Activated B cell treated with CpG ODN at 0.5 μM for 24 hours (primary cell): Measurements from ENCODE around the gene FCGR3B. TPM values are rescaled to one million over a fixed set of nuclear protein-coding genes. Genes with fewer than 3 reads are reported as not detected.
"Not testable (repeated sequence)": the region's sequence is repeated elsewhere in the genome, so short reads cannot be mapped to it uniquely, and the experiment has no call there.

ENCODE experiments used
- ATAC-seq: fragments of 200-7000 bp; cut with Tn5 transposase; one replicate; pipeline ENCODE4 v1.10.0; 2021; ENCODE audit warnings: low read depth, mild to moderate bottlenecking, moderate library complexity
- CTCF ChIA-PET: fragments of 350-600 bp; sonication (Branson Sonifier 250); formaldehyde crosslinking; loops from one replicate; lab custom pipeline; 2021; ENCODE audit warnings: antibody characterized with exemption; lab: Charles Lee
- POLR2A ChIA-PET: fragments of 350-600 bp; sonication (Branson Sonifier 250); formaldehyde crosslinking; loops from one replicate; lab custom pipeline; 2021; ENCODE audit warnings: antibody characterized with exemption; lab: Charles Lee
- DNase-seq: peaks from one replicate; pipeline ENCODE4 v3.0.0; 2022
- H3K27ac Mint-ChIP-seq: one replicate; pipeline ENCODE4 v1.8.0; 2020; ENCODE audit warnings: mixed read lengths
- H3K27me3 Mint-ChIP-seq: one replicate; pipeline ENCODE4 v1.8.0; 2021; ENCODE audit warnings: mixed read lengths
- H3K36me3 Mint-ChIP-seq: one replicate; pipeline ENCODE4 v1.8.0; 2021; ENCODE audit warnings: low read depth, mixed read lengths
- H3K4me1 Mint-ChIP-seq: one replicate; pipeline ENCODE4 v1.8.0; 2021; ENCODE audit warnings: mixed read lengths
- H3K4me3 Mint-ChIP-seq: one replicate; pipeline ENCODE4 v1.8.0; 2020; ENCODE audit warnings: mild to moderate bottlenecking, mixed read lengths
- H3K9me3 Mint-ChIP-seq: one replicate; pipeline ENCODE4 v1.8.0; 2020; ENCODE audit warnings: mixed read lengths
- intact Hi-C: fragments of 100-400 bp; cut with micrococcal nuclease; formaldehyde crosslinking; loops from one replicate; pipeline ENCODE4 v1.15.1; 2024
- total RNA-seq: library from RNA; stranded (reverse); gene quantifications from 2 replicates; pipeline ENCODE4 v1.2.3, GENCODE V29; 2022
- TF ChIP-seq, protein P1 (sequence below): fragments of 200-600 bp; IDR thresholded peaks from one replicate; pipeline ENCODE4 v1.8.0; 2022; ENCODE audit warnings: antibody characterized with exemption, mild to moderate bottlenecking

The FCGR3B gene
- total RNA-seq, result not detected in 2 replicates

DNA sequence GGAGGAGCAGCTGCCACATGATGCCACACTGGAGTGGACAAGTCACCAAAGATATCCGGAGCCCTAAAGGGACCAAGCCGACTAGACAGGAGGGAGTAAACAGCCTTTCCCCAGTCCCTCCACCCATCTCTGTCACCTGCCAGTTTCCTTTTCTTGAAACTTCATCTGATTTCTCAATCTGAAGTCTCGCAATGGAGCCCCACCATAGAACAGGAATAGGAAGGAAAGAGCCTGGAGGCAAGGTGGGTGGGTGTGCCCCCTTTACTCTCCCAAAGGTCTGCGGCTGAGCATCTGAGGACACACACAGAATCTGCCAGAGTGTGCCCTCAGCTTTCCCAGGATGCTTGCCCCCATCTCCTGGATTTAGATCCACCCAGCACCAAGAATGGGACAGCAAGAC is at the start of gene FCGR3B:
Gene FCGR3B, minus strand, starts transcription at position 101 of the 400 bp plus-strand sequence. Its CDS starts 82 bp downstream, at position 19.
- peaks cover 9% of the 10 kb centered on the region for H3K4me1 Mint-ChIP-seq
- DNase-seq, result no peak
- POLR2A ChIA-PET, result no interaction called here
- no peak for ATAC-seq
- H3K27ac Mint-ChIP-seq, result no peak within 1 kb of the TSS
- TF ChIP-seq, protein P1, sequence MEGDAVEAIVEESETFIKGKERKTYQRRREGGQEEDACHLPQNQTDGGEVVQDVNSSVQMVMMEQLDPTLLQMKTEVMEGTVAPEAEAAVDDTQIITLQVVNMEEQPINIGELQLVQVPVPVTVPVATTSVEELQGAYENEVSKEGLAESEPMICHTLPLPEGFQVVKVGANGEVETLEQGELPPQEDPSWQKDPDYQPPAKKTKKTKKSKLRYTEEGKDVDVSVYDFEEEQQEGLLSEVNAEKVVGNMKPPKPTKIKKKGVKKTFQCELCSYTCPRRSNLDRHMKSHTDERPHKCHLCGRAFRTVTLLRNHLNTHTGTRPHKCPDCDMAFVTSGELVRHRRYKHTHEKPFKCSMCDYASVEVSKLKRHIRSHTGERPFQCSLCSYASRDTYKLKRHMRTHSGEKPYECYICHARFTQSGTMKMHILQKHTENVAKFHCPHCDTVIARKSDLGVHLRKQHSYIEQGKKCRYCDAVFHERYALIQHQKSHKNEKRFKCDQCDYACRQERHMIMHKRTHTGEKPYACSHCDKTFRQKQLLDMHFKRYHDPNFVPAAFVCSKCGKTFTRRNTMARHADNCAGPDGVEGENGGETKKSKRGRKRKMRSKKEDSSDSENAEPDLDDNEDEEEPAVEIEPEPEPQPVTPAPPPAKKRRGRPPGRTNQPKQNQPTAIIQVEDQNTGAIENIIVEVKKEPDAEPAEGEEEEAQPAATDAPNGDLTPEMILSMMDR, result no peak
- no peak within 1 kb of the TSS for H3K4me3 Mint-ChIP-seq
- no peaks in the 10 kb centered on the region for H3K27me3 Mint-ChIP-seq
- intact Hi-C loops, result no loop called here
- H3K36me3 Mint-ChIP-seq, result no peaks in the 10 kb centered on the region
- CTCF ChIA-PET, result no interaction called here
- no peaks in the 10 kb centered on the region for H3K9me3 Mint-ChIP-seq

- Mint-ChIP-seq H3K9me3 (no peaks in the 10 kb centered on the region), H3K27me3 (no peaks in the 10 kb centered on the region), H3K27ac (no peak overlapping the region), H3K4me1 (no peaks in the 10 kb centered on the region), H3K36me3 (peaks cover 47% of the 10 kb centered on the region), H3K4me3 (no peak overlapping the region)
- intact Hi-C loops, result no loop called here
- ChIA-PET CTCF (no interaction called here), POLR2A (no interaction called here)
- ATAC-seq (no peak), DNase-seq (no peak)
- TF ChIP-seq, protein P1, result no peak
Observed at GRCh38 chr1:161678500-161678899, 47.5 kb upstream of the FCGR3B start.

DNA sequence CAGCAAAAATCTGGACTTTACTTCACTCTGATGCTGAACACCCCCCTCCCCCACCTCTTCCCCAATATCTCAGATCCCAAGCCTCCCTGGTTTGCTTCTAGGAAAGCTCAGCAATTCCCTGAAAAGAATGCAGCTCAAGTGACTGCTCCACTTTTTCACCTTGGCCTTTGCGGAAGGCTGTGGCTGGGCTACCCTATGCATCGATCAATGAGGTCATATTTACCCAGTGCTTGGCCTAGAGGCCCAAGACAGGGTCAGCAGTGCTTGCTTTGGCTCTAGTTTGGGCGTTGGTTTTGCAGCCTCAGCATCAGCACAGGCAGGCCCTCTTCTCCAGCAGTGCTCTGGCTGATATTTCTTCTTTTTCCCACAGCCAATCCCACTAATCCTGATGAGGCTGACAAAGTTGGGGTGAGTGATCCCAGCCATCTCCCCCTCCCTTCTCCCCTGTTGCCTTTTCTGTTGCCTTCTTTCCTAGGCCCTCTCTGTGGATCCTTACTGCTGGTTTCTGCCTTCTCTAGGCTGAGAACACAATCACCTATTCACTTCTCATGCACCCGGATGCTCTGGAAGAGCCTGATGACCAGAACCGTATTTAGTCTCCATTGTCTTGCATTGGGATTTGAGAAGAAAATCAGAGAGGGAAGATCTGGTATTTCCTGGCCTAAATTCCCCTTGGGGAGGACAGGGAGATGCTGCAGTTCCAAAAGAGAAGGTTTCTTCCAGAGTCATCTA is 46.1 kb upstream of the FCGR3B start:
- no peak overlapping the region for H3K4me3 Mint-ChIP-seq
- no peak overlapping the region for H3K27ac Mint-ChIP-seq
- peaks cover 52% of the 10 kb centered on the region for H3K36me3 Mint-ChIP-seq
- no peak for DNase-seq
- intact Hi-C loops, result no loop called here
- ChIA-PET CTCF (no interaction called here), POLR2A (interaction anchor here (0.7 kb wide), 1 partner anchor 14 kb away, joined by 8 read pairs; no protein-coding TSS in a partner anchor)
- no peaks in the 10 kb centered on the region for H3K4me1 Mint-ChIP-seq
- TF ChIP-seq, protein P1, result no peak
- no peaks in the 10 kb centered on the region for H3K27me3 Mint-ChIP-seq
- H3K9me3 Mint-ChIP-seq, result no peaks in the 10 kb centered on the region
- no peak for ATAC-seq

DNA sequence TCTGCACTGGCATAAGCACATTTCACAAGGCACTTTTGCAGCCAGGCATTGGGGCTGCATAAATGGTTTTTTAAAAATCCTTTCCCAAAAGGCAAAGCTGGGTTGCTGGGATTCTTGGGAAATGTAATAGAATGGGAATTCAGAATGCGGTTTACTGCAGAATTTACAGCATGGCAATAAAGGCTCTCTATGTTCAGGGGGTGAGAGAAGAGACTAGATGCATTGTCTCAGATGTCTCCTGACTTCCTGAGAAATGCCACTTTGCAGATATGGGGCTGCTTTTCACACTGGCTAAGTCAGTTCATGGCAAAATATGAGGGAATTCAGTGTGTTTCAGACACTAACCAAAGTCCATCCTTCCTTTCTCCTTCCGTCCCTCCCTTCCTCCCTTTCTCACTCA is 45.5 kb upstream of the FCGR3B start:
- H3K4me3 Mint-ChIP-seq, result no peak overlapping the region
- DNase-seq (no peak), ATAC-seq (no peak)
- no peaks in the 10 kb centered on the region for H3K4me1 Mint-ChIP-seq
- ChIA-PET CTCF (no interaction called here), POLR2A (no interaction called here)
- no peaks in the 10 kb centered on the region for H3K9me3 Mint-ChIP-seq
- intact Hi-C loops, result no loop called here
- H3K27me3 Mint-ChIP-seq, result no peaks in the 10 kb centered on the region
- no peak overlapping the region for H3K27ac Mint-ChIP-seq
- peaks cover 50% of the 10 kb centered on the region for H3K36me3 Mint-ChIP-seq
- TF ChIP-seq, protein P1, result no peak

DNA sequence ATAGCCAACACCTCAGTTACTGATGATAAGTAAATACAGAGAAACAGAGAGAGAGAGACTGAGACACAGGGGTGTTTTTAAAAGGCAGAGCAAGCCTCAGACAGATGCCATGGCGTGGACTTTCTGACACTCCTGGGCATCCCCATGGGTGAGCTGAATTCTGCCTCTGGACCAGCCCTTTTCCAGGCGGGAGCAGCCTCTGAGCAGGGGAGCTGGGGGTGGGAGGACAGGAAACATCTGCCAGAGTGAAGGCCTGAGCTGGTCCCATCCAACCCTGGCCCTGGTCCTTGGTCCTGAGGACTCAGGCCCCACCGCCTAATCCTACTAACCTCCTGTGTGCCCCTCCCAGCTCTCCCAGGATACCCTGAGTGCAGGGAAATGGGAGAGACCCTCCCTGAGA is 43.9 kb upstream of the FCGR3B start:
- not testable (repeated sequence) for H3K9me3 Mint-ChIP-seq, ATAC-seq

DNA sequence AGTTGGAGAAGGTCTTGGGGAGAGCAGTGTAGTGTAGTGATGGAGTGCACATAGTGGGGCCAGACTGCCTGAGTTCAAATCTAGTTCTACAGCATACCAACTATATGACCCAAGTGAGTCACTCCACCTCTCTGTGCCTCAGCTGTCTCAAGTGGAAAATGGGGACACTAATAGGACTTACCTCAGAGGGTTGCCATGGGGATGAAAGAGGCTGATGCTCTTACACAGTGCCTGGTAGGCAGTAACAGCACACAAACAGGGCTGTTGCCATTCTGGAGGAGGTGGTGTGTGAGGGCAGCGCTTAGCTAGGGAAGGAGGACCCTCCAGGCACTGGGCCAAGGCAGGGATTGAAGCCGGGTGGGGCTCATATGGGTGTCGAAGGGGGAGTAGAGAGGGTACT is 43.5 kb upstream of the FCGR3B start:
- H3K27me3 Mint-ChIP-seq, H3K4me1 Mint-ChIP-seq, CTCF ChIA-PET, POLR2A ChIA-PET, H3K9me3 Mint-ChIP-seq, DNase-seq, H3K27ac Mint-ChIP-seq, H3K4me3 Mint-ChIP-seq, intact Hi-C loops, ATAC-seq: not testable (repeated sequence)
- peaks cover 57% of the 10 kb centered on the region for H3K36me3 Mint-ChIP-seq

More for the DNA sequence above, 43.9 kb upstream of the FCGR3B start:
- intact Hi-C loops, DNase-seq, CTCF ChIA-PET, POLR2A ChIA-PET, H3K4me1 Mint-ChIP-seq, H3K27me3 Mint-ChIP-seq, H3K27ac Mint-ChIP-seq, H3K4me3 Mint-ChIP-seq: not testable (repeated sequence)
- peaks cover 57% of the 10 kb centered on the region for H3K36me3 Mint-ChIP-seq

GRCh38 chr1:161673437-161673836 is 42.5 kb upstream of the FCGR3B start:
- H3K9me3 Mint-ChIP-seq, ATAC-seq: not testable (repeated sequence)

DNA sequence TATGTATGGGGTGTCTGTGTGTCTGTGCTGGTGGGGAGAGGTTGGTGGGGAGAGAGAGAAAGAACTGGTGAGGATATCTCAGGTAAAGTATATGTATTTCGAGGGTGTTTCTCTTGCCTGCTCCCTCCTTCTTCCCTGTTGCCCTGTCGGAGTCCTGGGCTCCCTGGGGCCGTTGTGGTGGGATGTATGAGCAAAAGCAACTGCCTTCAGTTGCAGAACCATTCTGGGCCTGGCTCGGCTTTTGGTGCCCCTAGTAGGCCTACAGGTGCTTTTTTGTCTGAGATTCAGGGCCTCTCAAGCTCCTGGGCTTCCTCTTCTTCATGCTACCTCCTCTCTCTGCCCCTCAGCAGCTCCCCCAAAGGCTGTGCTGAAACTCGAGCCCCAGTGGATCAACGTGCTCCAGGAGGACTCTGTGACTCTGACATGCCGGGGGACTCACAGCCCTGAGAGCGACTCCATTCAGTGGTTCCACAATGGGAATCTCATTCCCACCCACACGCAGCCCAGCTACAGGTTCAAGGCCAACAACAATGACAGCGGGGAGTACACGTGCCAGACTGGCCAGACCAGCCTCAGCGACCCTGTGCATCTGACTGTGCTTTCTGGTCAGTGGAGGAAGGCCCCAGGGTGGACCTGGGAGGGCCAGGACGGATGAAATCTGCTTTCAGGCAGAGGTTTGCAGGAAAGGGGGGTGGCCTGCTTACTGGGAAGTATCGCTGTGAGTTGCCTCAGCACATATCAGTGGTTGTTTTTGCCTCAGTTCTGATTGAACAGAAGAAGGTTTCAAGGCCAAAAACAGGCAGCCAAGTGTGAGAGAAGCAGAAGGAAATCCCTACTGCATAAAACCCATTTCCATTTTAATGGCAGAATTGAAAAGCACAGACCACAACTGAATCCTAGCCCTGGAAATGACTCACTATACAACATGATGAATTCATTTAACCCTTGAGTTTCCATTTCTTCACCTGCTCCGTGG is 40.4 kb upstream of the FCGR3B start:
- H3K4me1 Mint-ChIP-seq, POLR2A ChIA-PET, intact Hi-C loops, ATAC-seq, H3K27ac Mint-ChIP-seq, H3K4me3 Mint-ChIP-seq, CTCF ChIA-PET, H3K9me3 Mint-ChIP-seq, H3K27me3 Mint-ChIP-seq, DNase-seq: not testable (repeated sequence)
- peaks cover 33% of the 10 kb centered on the region for H3K36me3 Mint-ChIP-seq

More at GRCh38 chr1:161673437-161673836, 42.5 kb upstream of the FCGR3B start:
- DNase-seq, H3K27me3 Mint-ChIP-seq, H3K4me3 Mint-ChIP-seq, H3K27ac Mint-ChIP-seq, intact Hi-C loops, H3K4me1 Mint-ChIP-seq, CTCF ChIA-PET, POLR2A ChIA-PET: not testable (repeated sequence)
- H3K36me3 Mint-ChIP-seq, result peaks cover 51% of the 10 kb centered on the region
